Measurements from ENCODE around the gene TRHDE.
"Not testable (repeated sequence)": the region's sequence is repeated elsewhere in the genome, so short reads cannot be mapped to it uniquely, and the experiment has no call there.

The TRHDE gene

DNA sequence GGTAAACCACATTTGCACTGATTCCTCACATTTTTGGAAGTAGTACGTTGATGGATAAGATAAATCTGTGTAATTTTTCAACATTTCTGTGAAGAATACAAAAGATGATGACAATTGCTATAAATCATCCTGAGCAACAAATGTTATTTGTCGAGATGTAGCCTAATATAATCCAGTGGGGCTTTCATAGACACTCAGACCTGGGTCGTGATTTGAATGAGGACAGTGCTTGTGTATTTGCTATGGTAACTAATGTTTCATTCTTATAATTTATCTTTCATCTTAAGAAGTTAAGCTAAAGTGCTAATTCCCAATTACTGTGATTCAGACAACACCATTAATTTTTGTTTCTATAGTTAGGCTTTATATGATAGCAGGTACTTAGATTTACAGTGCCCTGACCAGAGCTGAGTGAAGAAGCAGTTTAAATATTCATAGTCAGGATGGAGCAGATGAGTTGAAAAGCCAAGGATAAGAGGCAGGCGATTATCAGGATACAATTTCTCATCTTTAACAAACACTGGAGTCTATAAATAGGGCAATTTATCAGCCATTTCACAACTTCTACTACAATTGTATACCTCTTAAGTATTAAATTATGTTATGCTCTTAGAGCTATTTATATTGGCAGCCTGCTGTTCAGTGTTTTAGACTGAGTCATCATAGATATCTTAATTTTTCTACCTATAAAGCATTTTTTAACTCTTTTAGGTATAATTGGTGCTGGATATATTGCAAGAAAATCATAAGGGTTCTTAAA, 359.9 kb downstream of the TRHDE start:
- Histone ChIP-seq H3K4me1 (ENCODE audit: control insufficient read depth in 1 of 2, insufficient read depth in 2 of 2, low read length in 2 of 2) (peaks cover 0 to 3% of the 10 kb centered on the region in 2 donors), H3K9me3 (ENCODE audit: control insufficient read depth in 1 of 2, low read length in 2 of 2) (no peaks in the 10 kb centered on the region), H3K36me3 (ENCODE audit: control insufficient read depth in 1 of 2, insufficient read depth in 2 of 2, low read length in 2 of 2) (no peaks in the 10 kb centered on the region), H3K4me3 (ENCODE audit: low read depth in 1 of 2, low read length in 2 of 2) (no peak overlapping the region), H3K27ac (ENCODE audit: low read length) (no peak overlapping the region), H3K27me3 (ENCODE audit: low read depth, low read length) (no peaks in the 10 kb centered on the region)

DNA sequence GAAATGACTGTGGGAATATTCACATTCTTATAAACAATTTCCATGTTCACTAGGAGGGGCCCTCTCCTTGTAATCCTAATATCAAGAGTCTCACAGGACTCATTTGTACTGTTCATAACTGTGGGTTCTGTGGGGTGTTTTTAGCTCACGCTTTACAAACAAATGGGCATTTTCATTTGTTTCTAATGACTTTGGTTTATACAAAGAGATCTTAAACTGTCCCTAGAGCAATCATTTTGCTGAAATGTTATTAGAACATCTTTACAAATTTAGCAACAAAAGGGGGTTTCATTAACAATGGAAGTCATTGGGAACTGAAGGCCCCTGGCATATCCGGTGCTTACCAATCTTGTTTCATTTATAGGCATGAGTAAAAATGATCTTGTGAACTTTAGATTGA, 370.5 kb downstream of the TRHDE start:
- H3K4me3 ChIP-seq (ENCODE audit: low read depth in 1 of 2, low read length in 2 of 2) = no peak overlapping the region
- no peaks in the 10 kb centered on the region for H3K4me1 ChIP-seq (ENCODE audit: control insufficient read depth in 1 of 2, insufficient read depth in 2 of 2, low read length in 2 of 2)
- H3K36me3 ChIP-seq (ENCODE audit: control insufficient read depth in 1 of 2, insufficient read depth in 2 of 2, low read length in 2 of 2) = no peaks in the 10 kb centered on the region
- H3K9me3 ChIP-seq (ENCODE audit: control insufficient read depth in 1 of 2, low read length in 2 of 2) = no peaks in the 10 kb centered on the region
- H3K27me3 ChIP-seq (ENCODE audit: low read depth, low read length) = no peaks in the 10 kb centered on the region
- no peak overlapping the region for H3K27ac ChIP-seq (ENCODE audit: low read length)

DNA sequence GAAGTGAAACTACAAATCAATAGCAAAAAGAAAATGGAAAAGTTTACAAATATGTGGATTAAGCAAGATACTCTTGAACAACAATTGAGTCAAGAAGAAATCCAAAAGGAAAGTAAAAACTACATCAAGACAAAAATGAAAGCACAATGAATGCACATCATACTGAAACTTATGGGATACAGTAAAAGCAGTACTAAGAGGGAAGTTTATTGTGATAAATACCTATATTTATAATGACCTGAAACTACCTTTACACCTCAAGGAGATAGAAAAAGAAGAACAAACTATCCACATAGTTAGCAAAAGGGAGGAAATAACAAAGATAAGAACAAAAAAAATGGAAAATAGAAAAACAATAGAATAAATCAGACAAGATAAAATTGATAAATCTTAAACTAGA, 375.0 kb downstream of the TRHDE start:
- no peaks in the 10 kb centered on the region for H3K36me3 ChIP-seq (ENCODE audit: control insufficient read depth in 1 of 2, insufficient read depth in 2 of 2, low read length in 2 of 2)
- no peaks in the 10 kb centered on the region for H3K4me1 ChIP-seq (ENCODE audit: control insufficient read depth in 1 of 2, insufficient read depth in 2 of 2, low read length in 2 of 2)
- H3K4me3 ChIP-seq (ENCODE audit: low read depth in 1 of 2, low read length in 2 of 2) = no peak overlapping the region
- no peak overlapping the region for H3K27ac ChIP-seq (ENCODE audit: low read length)
- peaks cover 0 to 3% of the 10 kb centered on the region in 2 donors for H3K9me3 ChIP-seq (ENCODE audit: control insufficient read depth in 1 of 2, low read length in 2 of 2)
- no peaks in the 10 kb centered on the region for H3K27me3 ChIP-seq (ENCODE audit: low read depth, low read length)

DNA sequence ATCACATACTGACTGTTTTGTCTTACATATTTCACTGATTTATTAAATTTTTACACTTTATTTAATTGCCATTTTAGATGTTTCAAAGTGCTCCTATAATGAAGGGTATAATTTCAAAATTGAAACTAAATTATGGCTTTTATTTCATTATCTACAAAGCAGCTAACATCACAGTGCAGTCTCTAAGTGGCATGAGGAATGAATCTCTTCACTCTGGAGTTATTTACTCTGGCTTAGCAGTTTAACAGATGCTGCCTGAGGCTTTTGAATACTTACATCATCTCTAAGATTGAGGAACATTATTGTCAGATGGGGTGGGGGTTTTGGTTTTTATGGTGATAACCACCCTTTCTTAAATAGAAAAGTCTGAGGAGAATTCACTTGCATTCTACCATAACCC, 386.4 kb downstream of the TRHDE start:
- Histone ChIP-seq H3K9me3 (ENCODE audit: control insufficient read depth in 1 of 2, low read length in 2 of 2) (no peaks in the 10 kb centered on the region), H3K4me3 (ENCODE audit: low read depth in 1 of 2, low read length in 2 of 2) (no peak overlapping the region), H3K27ac (ENCODE audit: low read length) (no peak overlapping the region), H3K27me3 (ENCODE audit: low read depth, low read length) (no peaks in the 10 kb centered on the region), H3K36me3 (ENCODE audit: control insufficient read depth in 1 of 2, insufficient read depth in 2 of 2, low read length in 2 of 2) (no peaks in the 10 kb centered on the region), H3K4me1 (ENCODE audit: control insufficient read depth in 1 of 2, insufficient read depth in 2 of 2, low read length in 2 of 2) (no peaks in the 10 kb centered on the region)

DNA sequence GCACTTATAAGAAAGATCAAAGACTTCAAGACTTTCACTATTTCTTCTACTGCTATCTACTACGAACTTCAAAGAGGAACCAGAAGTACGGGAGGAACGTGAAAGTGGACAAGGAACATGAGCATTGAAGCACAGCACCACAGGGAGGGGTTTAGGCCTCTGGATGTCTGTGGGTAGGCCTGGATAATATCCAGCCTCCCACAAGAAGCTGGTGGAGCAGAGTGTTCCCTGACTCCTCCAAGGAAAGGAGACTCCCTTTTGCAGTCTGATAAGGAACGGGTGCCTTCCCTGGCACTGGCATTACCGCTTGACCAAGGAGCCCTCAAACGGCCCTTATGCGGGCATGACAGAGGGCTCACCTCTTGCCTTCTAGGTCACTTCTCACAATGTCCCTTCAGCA, 388.0 kb downstream of the TRHDE start:
- H3K9me3 ChIP-seq (ENCODE audit: control insufficient read depth in 1 of 2, low read length in 2 of 2); H3K4me1 ChIP-seq (ENCODE audit: control insufficient read depth in 1 of 2, insufficient read depth in 2 of 2, low read length in 2 of 2); H3K27me3 ChIP-seq (ENCODE audit: low read depth, low read length); H3K4me3 ChIP-seq (ENCODE audit: low read depth in 1 of 2, low read length in 2 of 2); H3K36me3 ChIP-seq (ENCODE audit: control insufficient read depth in 1 of 2, insufficient read depth in 2 of 2, low read length in 2 of 2); H3K27ac ChIP-seq (ENCODE audit: low read length): not testable (repeated sequence)

DNA sequence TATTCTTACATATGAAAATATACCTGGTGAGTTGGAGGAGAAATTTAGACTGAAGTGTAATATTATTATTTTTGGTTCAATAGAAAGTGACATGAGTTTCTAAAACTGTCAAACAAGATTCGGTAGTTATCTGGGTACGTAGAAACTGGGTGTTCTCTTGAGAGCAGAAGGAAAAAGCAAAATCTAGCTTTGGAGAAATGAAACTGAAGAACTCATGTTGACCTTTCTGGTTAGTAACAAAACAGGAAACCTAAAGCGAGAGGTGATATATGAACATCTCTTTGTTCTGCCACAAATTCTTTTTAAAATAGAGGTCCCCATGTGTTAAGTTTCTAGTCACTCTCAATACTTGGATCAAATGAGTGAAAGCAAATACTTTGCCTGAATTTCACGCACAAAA, 401.7 kb downstream of the TRHDE start:
- H3K36me3 ChIP-seq (ENCODE audit: control insufficient read depth in 1 of 2, insufficient read depth in 2 of 2, low read length in 2 of 2) = no peaks in the 10 kb centered on the region
- H3K9me3 ChIP-seq (ENCODE audit: control insufficient read depth in 1 of 2, low read length in 2 of 2) = no peaks in the 10 kb centered on the region
- H3K4me3 ChIP-seq (ENCODE audit: low read depth in 1 of 2, low read length in 2 of 2) = no peak overlapping the region
- no peaks in the 10 kb centered on the region for H3K4me1 ChIP-seq (ENCODE audit: control insufficient read depth in 1 of 2, insufficient read depth in 2 of 2, low read length in 2 of 2)
- no peaks in the 10 kb centered on the region for H3K27me3 ChIP-seq (ENCODE audit: low read depth, low read length)
- H3K27ac ChIP-seq (ENCODE audit: low read length) = no peak overlapping the region

DNA sequence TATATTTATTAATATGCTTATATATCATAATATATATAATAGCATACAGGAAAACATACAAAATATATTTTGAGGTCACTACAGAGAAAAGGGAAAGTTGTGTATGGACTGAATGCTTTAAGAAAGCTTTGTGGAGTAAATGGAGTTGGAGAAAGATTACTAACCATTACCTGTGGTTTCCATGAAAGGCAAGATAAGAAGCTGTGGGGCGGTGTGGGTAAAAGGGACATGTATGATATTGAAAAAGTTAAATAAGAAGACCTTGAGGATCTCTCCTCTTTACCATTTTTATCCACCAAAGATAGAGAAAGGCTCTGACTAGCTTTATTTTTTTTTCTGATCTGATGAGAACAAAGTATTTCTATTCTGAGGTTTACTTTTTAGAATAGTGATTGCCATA, 404.4 kb downstream of the TRHDE start:
- H3K4me1 ChIP-seq (ENCODE audit: control insufficient read depth in 1 of 2, insufficient read depth in 2 of 2, low read length in 2 of 2) = no peaks in the 10 kb centered on the region
- H3K4me3 ChIP-seq (ENCODE audit: low read depth in 1 of 2, low read length in 2 of 2) = no peak overlapping the region
- no peaks in the 10 kb centered on the region for H3K9me3 ChIP-seq (ENCODE audit: control insufficient read depth in 1 of 2, low read length in 2 of 2)
- no peaks in the 10 kb centered on the region for H3K27me3 ChIP-seq (ENCODE audit: low read depth, low read length)
- no peak overlapping the region for H3K27ac ChIP-seq (ENCODE audit: low read length)
- no peaks in the 10 kb centered on the region for H3K36me3 ChIP-seq (ENCODE audit: control insufficient read depth in 1 of 2, insufficient read depth in 2 of 2, low read length in 2 of 2)

DNA sequence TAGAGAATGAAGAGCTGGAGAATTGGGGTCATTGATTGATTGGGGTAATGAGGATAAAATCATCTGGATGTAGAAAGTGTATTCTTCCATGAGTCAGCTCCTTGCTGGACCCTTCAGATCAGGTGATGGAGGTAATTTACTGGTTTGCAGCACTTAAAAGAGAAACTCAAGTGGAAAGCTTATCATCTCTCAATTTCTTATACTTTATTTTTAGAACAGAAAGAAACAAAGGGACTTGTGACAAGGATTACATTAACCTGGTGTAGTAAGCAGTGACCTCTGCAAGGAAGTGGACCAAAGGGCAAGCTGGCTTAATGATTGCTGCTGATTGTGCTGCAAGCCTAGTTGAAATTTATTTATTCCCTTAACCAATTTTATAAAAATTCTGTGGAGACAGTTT, 405.0 kb downstream of the TRHDE start:
- Histone ChIP-seq H3K4me1 (ENCODE audit: control insufficient read depth in 1 of 2, insufficient read depth in 2 of 2, low read length in 2 of 2) (no peaks in the 10 kb centered on the region), H3K36me3 (ENCODE audit: control insufficient read depth in 1 of 2, insufficient read depth in 2 of 2, low read length in 2 of 2) (no peaks in the 10 kb centered on the region), H3K27me3 (ENCODE audit: low read depth, low read length) (no peaks in the 10 kb centered on the region), H3K4me3 (ENCODE audit: low read depth in 1 of 2, low read length in 2 of 2) (no peak overlapping the region), H3K9me3 (ENCODE audit: control insufficient read depth in 1 of 2, low read length in 2 of 2) (no peaks in the 10 kb centered on the region), H3K27ac (ENCODE audit: low read length) (no peak overlapping the region)

DNA sequence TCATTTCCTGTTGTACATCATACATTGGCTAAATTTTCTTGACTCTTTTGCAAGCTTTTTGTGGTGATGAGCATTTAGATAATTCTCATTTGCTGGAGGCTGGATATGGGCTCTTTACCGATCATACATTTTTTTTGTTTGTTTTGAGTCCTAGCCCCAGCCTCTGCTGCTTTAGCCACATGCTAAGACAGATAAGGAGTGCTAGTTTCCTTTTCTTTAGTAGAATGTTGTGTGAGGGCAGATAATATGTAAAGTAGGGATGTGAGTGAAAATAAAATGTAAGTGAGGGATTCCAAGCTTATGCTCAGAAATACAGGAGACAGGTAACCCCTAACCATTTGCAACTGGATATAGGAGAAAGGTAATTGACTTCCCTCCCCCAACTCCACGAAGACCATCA, 405.7 kb downstream of the TRHDE start:
- H3K36me3 ChIP-seq (ENCODE audit: control insufficient read depth in 1 of 2, insufficient read depth in 2 of 2, low read length in 2 of 2) = no peaks in the 10 kb centered on the region
- no peak overlapping the region for H3K27ac ChIP-seq (ENCODE audit: low read length)
- no peaks in the 10 kb centered on the region for H3K4me1 ChIP-seq (ENCODE audit: control insufficient read depth in 1 of 2, insufficient read depth in 2 of 2, low read length in 2 of 2)
- H3K9me3 ChIP-seq (ENCODE audit: control insufficient read depth in 1 of 2, low read length in 2 of 2) = no peaks in the 10 kb centered on the region
- no peaks in the 10 kb centered on the region for H3K27me3 ChIP-seq (ENCODE audit: low read depth, low read length)
- H3K4me3 ChIP-seq (ENCODE audit: low read depth in 1 of 2, low read length in 2 of 2) = no peak overlapping the region

DNA sequence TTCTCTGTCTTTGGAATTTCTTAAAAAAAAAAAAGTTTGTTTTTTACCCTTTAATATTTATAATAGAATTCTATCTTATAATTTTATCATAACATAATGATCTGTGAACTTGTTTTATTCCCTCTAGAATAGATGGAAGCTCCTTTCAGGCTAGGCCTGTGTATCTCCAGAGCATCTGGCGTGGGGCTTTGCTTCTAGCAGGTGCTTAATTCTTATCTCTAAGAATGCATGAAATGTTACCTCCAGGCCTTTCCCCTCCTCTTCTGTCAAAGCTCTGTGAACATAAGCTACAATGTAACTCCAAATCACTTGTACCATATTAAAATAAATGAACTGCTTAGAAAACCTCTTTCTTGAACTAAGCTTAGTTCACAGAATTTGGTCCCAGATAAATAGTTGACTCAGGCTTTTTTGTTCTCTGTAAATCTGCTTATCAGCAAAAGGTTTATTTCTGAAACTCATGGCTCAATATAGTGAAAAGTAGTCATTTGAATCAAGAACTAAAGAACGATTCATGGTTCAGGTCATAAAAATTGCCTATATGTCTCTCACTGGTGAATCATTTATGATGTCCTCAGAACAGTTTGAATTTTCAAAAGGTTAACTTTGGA, 407.1 kb downstream of the TRHDE start:
- no peaks in the 10 kb centered on the region for H3K4me1 ChIP-seq (ENCODE audit: control insufficient read depth in 1 of 2, insufficient read depth in 2 of 2, low read length in 2 of 2)
- no peak overlapping the region for H3K4me3 ChIP-seq (ENCODE audit: low read depth in 1 of 2, low read length in 2 of 2)
- no peaks in the 10 kb centered on the region for H3K36me3 ChIP-seq (ENCODE audit: control insufficient read depth in 1 of 2, insufficient read depth in 2 of 2, low read length in 2 of 2)
- no peaks in the 10 kb centered on the region for H3K9me3 ChIP-seq (ENCODE audit: control insufficient read depth in 1 of 2, low read length in 2 of 2)
- no peaks in the 10 kb centered on the region for H3K27me3 ChIP-seq (ENCODE audit: low read depth, low read length)
- H3K27ac ChIP-seq (ENCODE audit: low read length) = no peak overlapping the region

DNA sequence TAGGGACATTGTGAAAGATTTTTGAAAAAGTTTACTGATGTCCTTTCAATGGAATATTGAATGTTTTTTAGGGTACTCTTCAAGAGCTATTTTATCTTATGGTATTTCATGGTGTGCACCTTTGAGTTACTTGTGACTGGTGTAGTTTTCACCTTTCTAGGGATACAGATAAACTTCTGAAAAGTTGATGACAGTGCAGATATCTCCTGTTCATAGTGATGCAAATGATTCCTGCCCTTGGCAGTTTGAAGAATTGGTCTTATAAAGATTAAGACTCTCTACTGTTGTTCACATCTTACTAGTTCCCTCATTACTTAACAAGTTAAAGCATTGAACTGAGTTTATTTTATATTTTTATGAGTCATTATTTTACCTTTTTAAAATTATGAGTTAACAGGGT, 408.9 kb downstream of the TRHDE start:
- H3K4me1 ChIP-seq (ENCODE audit: control insufficient read depth in 1 of 2, insufficient read depth in 2 of 2, low read length in 2 of 2) = no peaks in the 10 kb centered on the region
- no peaks in the 10 kb centered on the region for H3K9me3 ChIP-seq (ENCODE audit: control insufficient read depth in 1 of 2, low read length in 2 of 2)
- H3K36me3 ChIP-seq (ENCODE audit: control insufficient read depth in 1 of 2, insufficient read depth in 2 of 2, low read length in 2 of 2) = no peaks in the 10 kb centered on the region
- H3K4me3 ChIP-seq (ENCODE audit: low read depth in 1 of 2, low read length in 2 of 2) = no peak overlapping the region
- H3K27me3 ChIP-seq (ENCODE audit: low read depth, low read length) = no peaks in the 10 kb centered on the region
- no peak overlapping the region for H3K27ac ChIP-seq (ENCODE audit: low read length)

DNA sequence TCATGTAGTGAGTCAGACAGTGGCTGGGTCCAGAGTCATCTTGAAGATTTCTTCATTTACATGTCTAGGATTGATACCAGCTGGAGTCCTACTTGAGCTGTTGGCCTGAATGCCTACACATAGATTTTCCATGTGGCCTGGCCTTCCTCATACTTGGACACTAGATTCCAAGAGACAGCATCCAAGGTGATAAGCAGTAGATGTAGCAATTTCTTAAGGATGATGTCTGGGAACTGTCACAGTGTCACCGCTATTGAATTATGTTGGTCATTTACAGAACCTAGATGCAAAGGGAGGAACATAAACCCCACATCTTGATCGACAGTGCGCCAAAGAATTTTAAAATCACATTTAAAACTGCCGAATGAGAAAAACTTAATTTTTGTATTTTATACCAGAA, 412.3 kb downstream of the TRHDE start:
- H3K27me3 ChIP-seq (ENCODE audit: low read depth, low read length) = no peaks in the 10 kb centered on the region
- H3K4me1 ChIP-seq (ENCODE audit: control insufficient read depth in 1 of 2, insufficient read depth in 2 of 2, low read length in 2 of 2) = no peaks in the 10 kb centered on the region
- H3K9me3 ChIP-seq (ENCODE audit: control insufficient read depth in 1 of 2, low read length in 2 of 2) = no peaks in the 10 kb centered on the region
- no peaks in the 10 kb centered on the region for H3K36me3 ChIP-seq (ENCODE audit: control insufficient read depth in 1 of 2, insufficient read depth in 2 of 2, low read length in 2 of 2)
- no peak overlapping the region for H3K4me3 ChIP-seq (ENCODE audit: low read depth in 1 of 2, low read length in 2 of 2)
- H3K27ac ChIP-seq (ENCODE audit: low read length) = no peak overlapping the region
